GM12801 (cell line): ENCODE data around the gene SLC26A5.

ENCODE experiments used
- TF ChIP-seq, protein P1 (sequence below): IDR thresholded peaks from one replicate; pipeline ENCODE4 v1.5.1; 2011; ENCODE audit warnings: control low read depth; ENCODE audit not compliant: insufficient read length; ENCODE audit errors: extremely low read depth

SLC26A5 gene

DNA sequence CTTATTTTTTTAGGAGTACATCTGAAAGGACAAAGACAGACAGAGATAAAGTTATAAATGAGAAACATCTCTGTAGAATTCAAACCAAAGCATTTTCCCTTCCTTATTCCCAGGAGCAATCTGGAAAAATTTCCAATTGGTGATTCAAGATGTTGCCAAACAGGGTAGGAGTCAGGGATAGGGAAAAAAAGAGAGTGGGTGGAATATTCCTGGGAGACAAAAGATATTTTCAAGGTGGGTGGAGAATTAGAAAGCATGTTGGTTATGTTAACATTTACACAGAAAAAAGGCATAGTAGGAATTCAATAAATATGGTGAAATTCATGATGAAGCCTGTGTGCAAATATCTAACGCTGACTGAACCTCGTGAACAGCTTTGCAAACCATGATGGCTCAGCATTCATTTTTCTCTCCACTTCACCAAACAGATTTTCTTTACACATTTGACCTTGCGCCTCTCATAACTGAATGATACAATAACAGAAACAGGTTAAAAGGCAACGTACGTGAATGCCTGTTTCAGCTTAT lies 25.1 kb downstream of the SLC26A5 start:
- TF ChIP-seq, protein P1, sequence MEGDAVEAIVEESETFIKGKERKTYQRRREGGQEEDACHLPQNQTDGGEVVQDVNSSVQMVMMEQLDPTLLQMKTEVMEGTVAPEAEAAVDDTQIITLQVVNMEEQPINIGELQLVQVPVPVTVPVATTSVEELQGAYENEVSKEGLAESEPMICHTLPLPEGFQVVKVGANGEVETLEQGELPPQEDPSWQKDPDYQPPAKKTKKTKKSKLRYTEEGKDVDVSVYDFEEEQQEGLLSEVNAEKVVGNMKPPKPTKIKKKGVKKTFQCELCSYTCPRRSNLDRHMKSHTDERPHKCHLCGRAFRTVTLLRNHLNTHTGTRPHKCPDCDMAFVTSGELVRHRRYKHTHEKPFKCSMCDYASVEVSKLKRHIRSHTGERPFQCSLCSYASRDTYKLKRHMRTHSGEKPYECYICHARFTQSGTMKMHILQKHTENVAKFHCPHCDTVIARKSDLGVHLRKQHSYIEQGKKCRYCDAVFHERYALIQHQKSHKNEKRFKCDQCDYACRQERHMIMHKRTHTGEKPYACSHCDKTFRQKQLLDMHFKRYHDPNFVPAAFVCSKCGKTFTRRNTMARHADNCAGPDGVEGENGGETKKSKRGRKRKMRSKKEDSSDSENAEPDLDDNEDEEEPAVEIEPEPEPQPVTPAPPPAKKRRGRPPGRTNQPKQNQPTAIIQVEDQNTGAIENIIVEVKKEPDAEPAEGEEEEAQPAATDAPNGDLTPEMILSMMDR: no peak

DNA sequence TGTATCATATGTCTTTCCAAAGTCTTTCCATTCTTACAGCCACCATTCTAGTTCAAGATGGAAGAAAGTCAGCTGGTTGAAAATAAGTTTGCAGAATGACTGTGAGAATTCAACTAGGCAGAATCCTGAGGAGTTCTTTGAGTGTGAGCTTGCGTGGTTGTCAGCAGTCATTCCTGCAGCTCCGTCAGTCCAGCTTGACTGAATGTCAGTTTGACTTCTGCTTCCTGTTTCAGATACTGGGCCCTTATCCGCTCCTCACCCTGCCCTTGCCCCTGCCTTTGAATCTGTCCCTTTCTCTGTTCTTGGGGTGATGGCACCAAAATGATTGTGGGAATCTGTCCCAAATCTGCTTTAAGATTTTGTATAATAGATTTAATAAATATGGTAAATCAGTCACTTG lies 27.8 kb downstream of the SLC26A5 start:
- TF ChIP-seq, protein P1: no peak

DNA sequence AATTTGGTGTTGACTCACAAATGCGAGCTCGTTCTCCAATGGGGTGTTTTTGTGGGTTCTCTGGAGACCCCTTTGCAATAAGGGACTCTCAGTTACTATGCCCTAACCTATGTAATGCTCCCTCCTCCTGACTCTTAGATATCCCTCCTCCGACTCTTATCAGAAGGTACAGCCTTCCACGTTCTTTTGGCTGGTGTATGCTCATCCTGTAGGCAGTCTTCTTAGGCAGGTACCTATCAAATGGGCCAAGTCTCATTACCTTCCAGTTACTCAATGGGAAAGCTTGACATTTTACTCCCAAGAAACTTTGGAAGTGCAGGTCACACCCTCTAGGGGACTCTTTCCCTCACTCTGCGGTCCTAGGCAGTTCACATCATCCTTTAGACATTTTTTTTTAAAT lies 32.6 kb downstream of the SLC26A5 start:
- TF ChIP-seq, protein P1: no peak

DNA sequence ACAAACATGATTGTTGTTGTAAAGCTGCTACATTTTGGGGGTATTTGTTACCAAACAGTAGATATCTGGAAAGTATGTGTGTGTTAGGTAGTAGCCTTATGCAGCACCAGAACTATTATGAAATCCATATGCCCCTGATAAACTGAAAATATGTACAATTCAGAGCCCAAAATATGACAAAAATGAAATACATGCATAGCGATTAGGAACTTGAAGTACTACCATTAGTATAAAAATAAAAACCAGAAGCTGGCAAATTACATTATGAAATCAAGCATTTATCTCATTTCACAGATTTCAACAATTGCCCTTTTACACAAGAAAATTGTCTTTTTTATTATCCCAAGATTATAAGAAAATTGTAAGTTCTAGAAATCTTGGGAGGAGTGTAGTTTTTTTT lies 33.9 kb downstream of the SLC26A5 start:
- TF ChIP-seq, protein P1: no peak

DNA sequence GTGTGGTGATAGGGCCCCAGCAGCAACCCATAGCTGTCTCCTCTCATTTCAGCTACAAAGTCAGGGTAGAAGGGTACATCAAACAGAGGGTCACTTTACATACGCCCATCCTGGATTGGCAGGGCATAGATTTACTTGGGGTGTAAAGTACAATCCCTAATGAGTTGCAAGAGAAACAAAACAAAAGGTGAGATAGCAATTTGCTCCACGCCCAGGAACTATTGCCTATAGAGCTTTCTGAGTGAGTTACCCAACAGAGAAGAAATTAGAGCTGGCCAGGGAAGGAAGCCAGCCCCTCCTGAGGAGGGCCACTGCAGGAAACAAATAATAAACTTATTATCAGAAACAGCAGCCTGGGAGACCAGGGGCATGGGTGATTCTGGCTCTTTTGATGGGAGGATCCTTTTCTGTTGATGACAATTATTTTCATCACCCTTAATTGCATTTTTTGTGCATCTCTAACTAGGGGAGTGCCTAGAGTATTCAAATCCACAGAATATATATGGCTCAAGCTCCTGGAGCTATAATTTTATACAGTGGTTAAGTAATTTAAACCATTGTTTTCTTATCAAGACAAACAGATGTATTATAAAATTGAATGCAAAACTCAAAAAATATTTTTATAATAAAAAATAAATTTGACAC lies 47.4 kb downstream of the SLC26A5 start:
- TF ChIP-seq, protein P1: no peak

DNA sequence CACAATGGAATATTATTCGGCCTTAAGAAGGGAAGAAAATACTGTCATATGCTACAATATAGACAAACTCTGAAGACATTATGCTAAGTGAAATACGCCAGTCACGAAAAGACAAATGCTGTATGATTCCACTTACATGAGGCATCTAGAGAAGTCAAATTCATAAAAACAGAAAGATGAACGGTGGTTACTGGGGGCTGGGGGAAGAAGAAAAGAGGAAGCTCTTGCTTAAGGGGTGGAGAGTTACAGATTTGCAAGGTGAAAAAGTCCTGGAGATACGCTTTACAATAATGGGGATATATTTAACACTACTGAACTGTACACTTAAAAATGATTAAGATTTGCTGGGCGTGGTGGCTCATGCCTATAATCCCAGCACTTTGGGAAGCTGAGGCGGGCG lies 49.5 kb downstream of the SLC26A5 start:
- TF ChIP-seq, protein P1: no peak

DNA sequence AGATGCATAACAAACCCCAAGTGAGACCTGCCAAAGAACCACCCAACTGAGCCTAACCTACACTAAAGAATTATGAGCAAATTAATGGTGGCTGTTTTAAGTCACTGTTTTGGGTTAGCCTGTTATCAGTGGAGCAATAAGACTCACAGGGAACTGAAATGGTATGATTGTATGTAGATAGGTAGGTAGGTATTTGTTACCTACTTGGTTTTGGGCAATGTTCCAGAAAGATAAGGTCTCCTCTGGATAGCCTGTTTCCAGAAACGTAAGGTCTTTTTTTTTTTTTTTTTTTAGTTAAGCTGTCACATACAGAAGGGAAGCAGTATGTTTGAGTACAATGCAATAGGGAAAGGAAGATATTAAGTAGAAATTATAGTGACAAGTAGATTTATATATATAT lies 50.9 kb downstream of the SLC26A5 start:
- TF ChIP-seq, protein P1: no peak

DNA sequence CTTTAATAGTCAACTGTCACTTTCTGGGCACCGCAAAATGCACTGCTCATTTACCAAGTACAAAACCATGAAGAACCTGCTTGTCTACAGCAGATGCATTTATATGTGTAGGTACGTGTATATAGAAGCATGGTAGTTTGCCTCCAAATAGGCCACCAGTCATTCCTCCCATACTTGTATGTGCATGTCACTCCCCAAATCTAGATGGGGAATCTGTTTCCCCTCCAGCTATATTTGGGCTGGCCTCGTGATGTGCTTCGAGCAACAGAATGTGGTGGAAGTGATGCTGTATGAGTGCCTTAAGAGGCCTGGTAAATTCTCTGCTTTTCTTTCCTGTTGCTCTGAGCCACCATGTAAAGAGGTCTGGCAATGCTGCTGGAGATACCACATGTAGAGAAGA lies 51.4 kb downstream of the SLC26A5 start:
- TF ChIP-seq, protein P1: no peak
